CD4-positive, alpha-beta T cell treated with Interleukin-4 for 1 hour (primary cell): ENCODE measurements around the gene GSPT2.
"Not testable (repeated sequence)": the region's sequence is repeated elsewhere in the genome, so short reads cannot be mapped to it uniquely, and the experiment has no call there.

Experiments
- DNase-seq, 2 donors: peaks; one replicate each; pipeline ENCODE4 v3.0.0-alpha.2; 2020 to 2022

Gene GSPT2

DNA sequence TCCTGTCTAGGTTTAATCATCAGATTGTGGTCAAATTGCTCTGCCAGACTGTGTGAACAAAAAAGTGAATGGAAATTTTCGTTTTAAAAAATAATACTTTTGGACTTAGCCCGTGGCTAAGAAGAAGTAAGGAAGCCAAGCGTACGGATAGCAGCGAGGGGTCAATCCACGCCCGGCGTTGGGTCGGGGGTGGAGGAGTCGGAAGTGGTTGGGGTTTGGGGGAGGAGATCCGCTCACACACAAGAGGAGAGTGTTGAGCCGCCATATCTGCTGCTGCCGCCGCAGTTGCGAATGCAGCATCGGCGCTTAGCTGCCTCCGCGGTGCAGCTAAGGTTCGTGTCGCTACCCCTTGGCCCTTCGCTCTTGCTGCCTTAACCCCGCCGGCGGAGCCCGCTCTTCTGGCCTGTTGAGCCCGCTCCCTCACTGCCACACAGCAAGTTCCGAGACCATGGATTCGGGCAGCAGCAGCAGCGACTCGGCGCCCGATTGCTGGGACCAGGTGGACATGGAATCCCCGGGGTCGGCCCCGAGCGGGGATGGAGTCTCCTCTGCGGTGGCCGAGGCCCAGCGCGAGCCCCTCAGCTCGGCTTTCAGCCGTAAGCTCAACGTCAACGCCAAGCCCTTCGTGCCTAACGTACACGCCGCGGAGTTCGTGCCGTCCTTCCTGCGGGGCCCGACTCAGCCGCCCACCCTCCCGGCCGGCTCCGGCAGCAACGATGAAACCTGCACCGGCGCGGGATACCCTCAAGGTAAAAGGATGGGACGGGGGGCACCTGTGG is at the start of gene GSPT2:
GSPT2 (plus strand) TSS at position 264 of the 779 bp plus-strand sequence; CDS start at position 449, 185 bp downstream.
- peak; percentile 63 to 65 for DNase-seq

- no peak for DNase-seq
Measured at GRCh38 chrX:51694254-51694653, 49.0 kb upstream of the GSPT2 start.

GRCh38 chrX:51697397-51697796 is 45.8 kb upstream of the GSPT2 start:
- no peak for DNase-seq

DNA sequence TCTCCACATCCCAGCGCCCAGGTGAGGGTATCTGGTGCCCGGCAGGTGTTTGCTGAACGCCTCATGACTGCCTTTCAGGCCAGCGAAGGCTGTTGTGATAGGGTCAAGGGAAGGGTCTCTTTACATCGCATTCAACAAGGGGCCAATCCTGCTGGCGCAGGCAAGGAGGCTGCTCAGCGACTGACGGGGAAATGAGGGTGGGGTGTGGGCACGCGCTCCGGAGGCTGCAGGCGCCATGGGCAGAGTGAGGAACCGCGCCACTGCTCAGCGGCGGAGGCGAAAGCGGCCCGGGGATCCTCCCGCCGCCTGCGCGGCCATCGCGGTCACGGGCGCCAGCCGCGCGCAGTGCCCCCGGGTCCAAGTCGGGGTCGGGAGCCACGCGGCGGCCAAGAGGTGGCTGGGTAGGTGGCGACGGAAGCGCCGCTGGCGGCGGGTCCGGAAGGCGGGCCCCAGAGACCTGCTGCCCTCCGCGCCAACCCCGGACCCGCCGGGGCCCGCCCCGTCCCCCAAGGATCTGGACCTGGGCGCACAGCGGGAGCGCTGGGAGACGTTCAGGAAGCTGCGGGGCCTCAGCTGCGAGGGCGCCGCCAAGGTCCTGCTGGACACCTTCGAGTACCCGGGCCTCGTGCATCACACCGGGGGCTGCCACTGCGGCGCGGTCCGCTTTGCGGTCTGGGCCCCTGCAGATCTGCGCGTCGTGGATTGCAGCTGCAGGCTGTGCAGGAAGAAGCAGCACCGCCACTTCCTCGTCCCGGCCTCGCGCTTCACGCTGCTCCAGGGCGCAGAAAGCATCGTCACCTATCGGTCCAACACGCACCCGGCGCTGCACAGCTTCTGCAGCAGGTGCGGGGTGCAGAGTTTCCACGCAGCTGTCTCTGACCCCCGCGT is 32.7 kb upstream of the GSPT2 start, which contains the start of gene CENPVL1:
CENPVL1 (plus strand) TSS at position 236 of the 888 bp plus-strand sequence; CDS start at position 236, 0 bp downstream.
- DNase-seq: not testable (repeated sequence)

GRCh38 chrX:51712943-51713647 is 30.1 kb upstream of the GSPT2 start:
- DNase-seq: not testable (repeated sequence)

- DNase-seq: no peak
Measured at GRCh38 chrX:51728202-51728601, 15.0 kb upstream of the GSPT2 start.

DNA sequence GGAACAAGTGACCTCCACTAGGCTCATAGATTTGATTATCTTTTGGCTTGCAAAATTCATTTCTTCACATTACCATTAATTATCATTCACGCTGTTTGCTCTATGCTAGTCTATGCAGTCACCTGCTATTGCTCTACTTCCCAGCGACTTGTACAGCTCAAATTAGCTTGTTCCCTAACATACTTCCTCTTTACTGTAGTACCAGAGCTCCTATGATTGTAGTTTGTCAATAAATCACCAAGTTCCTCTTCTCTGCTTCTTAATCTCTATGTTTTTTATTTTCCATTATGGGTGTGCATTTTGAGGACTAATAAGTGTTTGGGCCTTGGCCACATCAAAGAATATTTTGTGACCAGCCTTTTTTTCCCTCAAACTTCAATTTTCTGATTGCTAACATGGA is 6.2 kb upstream of the GSPT2 start:
- no peak for DNase-seq

- DNase-seq: no peak
Measured at GRCh38 chrX:51742586-51742985, 656 bp upstream of the GSPT2 start.

GRCh38 chrX:51747671-51748070 is 4.4 kb downstream of the GSPT2 start:
- DNase-seq: no peak

GRCh38 chrX:51759055-51759839 is 16.0 kb downstream of the GSPT2 start:
- no peak for DNase-seq

DNA sequence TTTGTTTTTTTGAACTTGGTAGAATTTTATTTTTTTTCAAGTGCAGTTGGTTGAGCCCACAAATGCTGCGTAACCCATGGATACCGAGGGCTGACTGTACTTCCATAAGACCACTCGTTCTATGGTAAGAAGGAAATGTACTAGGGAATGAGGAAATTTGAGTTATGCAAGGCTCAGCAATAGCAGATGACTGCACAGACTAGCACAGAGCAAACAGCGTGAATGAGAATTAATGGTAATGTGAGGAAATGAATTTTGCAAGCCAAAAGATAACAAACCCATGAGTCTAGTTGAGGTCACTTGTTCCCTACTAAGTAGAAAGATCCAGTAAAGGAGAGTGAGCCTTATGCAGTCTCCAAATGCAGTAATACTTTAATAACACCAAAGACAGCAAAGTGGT is 17.4 kb downstream of the GSPT2 start:
- no peak for DNase-seq

DNA sequence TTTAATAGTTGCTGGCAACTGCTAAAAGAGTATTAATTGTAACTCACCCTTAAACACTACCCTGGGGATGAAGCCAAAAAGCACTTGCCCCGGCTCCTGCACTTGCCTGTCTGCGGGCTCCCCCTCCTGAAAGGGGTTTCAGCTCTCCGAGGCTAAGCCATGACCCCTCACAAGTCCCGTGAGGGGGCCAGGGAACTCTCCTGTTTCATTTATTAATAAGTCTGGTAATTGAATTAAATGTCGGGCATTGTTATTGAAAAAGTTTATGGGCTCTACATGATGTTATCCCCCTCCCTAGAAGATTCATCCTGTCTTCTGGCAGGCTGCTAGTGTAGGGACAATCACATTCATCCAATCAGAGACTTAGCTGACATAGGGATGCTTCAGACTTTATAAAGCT is 23.3 kb downstream of the GSPT2 start:
- no peak for DNase-seq

- no peak for DNase-seq
Measured at GRCh38 chrX:51776851-51777250, 33.6 kb downstream of the GSPT2 start.

- DNase-seq: no peak
Measured at GRCh38 chrX:51779306-51779705, 36.1 kb downstream of the GSPT2 start.

- no peak for DNase-seq
Measured at GRCh38 chrX:51795136-51795535, 51.9 kb downstream of the GSPT2 start.
